Measurements from ENCODE around the gene MSI2.
A peak's percentile ranks its signal among the peaks of the same experiment; 100 is the strongest.

The MSI2 gene

GRCh38 chr17:57395721-57396321 is 139.5 kb downstream of the MSI2 start:
- DNase-seq (ENCODE audit: low read depth): peak; percentile 39

- no peak for DNase-seq (ENCODE audit: low read depth)
These were observed 140.2 kb downstream of the MSI2 start for GRCh38 chr17:57396511-57396921.

GRCh38 chr17:57397402-57397801 is 141.1 kb downstream of the MSI2 start:
- DNase-seq (ENCODE audit: low read depth): no peak

- no peak for DNase-seq (ENCODE audit: low read depth)
These were observed 143.4 kb downstream of the MSI2 start for GRCh38 chr17:57399690-57400089.

GRCh38 chr17:57400648-57401047 is 144.3 kb downstream of the MSI2 start:
- DNase-seq (ENCODE audit: low read depth): no peak

GRCh38 chr17:57401556-57402488 is 145.5 kb downstream of the MSI2 start:
- no peak for DNase-seq (ENCODE audit: low read depth)

GRCh38 chr17:57402681-57403180 is 146.4 kb downstream of the MSI2 start:
- no peak for DNase-seq (ENCODE audit: low read depth)

- no peak for DNase-seq (ENCODE audit: low read depth)
These were observed 146.9 kb downstream of the MSI2 start for GRCh38 chr17:57403236-57403635.

GRCh38 chr17:57404073-57404472 is 147.8 kb downstream of the MSI2 start:
- no peak for DNase-seq (ENCODE audit: low read depth)

GRCh38 chr17:57404795-57405490 is 148.6 kb downstream of the MSI2 start:
- no peak for DNase-seq (ENCODE audit: low read depth)

GRCh38 chr17:57405491-57406072 is 149.3 kb downstream of the MSI2 start:
- peak; percentile 58 for DNase-seq (ENCODE audit: low read depth)

- peak; percentile 88 for DNase-seq (ENCODE audit: low read depth)
These were observed 150.0 kb downstream of the MSI2 start for GRCh38 chr17:57406131-57406980.

- DNase-seq (ENCODE audit: low read depth): no peak
These were observed 150.6 kb downstream of the MSI2 start for GRCh38 chr17:57406981-57407286.

- DNase-seq (ENCODE audit: low read depth): no peak
These were observed 151.2 kb downstream of the MSI2 start for GRCh38 chr17:57407287-57408070.

- DNase-seq (ENCODE audit: low read depth): no peak
These were observed 151.9 kb downstream of the MSI2 start for GRCh38 chr17:57408071-57408811.

GRCh38 chr17:57410169-57410568 is 153.8 kb downstream of the MSI2 start:
- no peak for DNase-seq (ENCODE audit: low read depth)

- DNase-seq (ENCODE audit: low read depth): no peak
These were observed 156.3 kb downstream of the MSI2 start for GRCh38 chr17:57412520-57413096.

- DNase-seq (ENCODE audit: low read depth): no peak
These were observed 157.7 kb downstream of the MSI2 start for GRCh38 chr17:57413848-57414651.

- no peak for DNase-seq (ENCODE audit: low read depth)
These were observed 159.5 kb downstream of the MSI2 start for GRCh38 chr17:57415751-57416207.
